ENCODE results near the gene MYRF. TPM values are rescaled to one million over a fixed set of nuclear protein-coding genes. Genes with fewer than 3 reads are reported as not detected.

MYRF gene
- total RNA-seq, 1 experiment from 2014 or later = 5.1 TPM

- Histone ChIP-seq H3K4me3 (ENCODE audit: low read length) (no peak overlapping the region), H3K9ac (ENCODE audit: low read length) (no peak overlapping the region), H3K9me3 (ENCODE audit: low read length) (no peaks in the 10 kb centered on the region), H3K27me3 (ENCODE audit: low read length) (no peaks in the 10 kb centered on the region), H3K79me2 (ENCODE audit: low read length) (no peaks in the 10 kb centered on the region), H3K27ac (ENCODE audit: low read length) (no peak overlapping the region), H3K36me3 (ENCODE audit: low read depth, low read length) (no peaks in the 10 kb centered on the region), H3F3A (ENCODE audit: low read length, unreplicated experiment) (no peaks in the 10 kb centered on the region), H3K4me1 (ENCODE audit: insufficient read depth, low read length) (no peaks in the 10 kb centered on the region), H2AFZ (ENCODE audit: low read length) (no peak overlapping the region), H3K9me2 (replicated peaks; ENCODE audit: low read length) (no peaks in the 10 kb centered on the region), H4K20me1 (ENCODE audit: low read length) (no peaks in the 10 kb centered on the region), H3K4me2 (ENCODE audit: low read length) (no peak overlapping the region)
- ATAC-seq (no peak), DNase-seq (no peak)
- intact Hi-C loops (cut with micrococcal nuclease) = no loop called here
- TF ChIP-seq CTCF (conservative IDR thresholded peaks at IDR 0.05; ENCODE audit: low read depth, low read length) (no peak), EZH2 (IDR thresholded peaks at IDR 0.05; ENCODE audit: low read length, unreplicated experiment) (no peak), EZH2phosphoT487 (IDR thresholded peaks at IDR 0.05; ENCODE audit: borderline replicate concordance, low read length) (no peak)
- ChIA-PET POLR2A (ENCODE audit: unreplicated experiment) (no interaction called here), CTCF (no interaction called here)
- no TSS peak for BruUV-seq (replicated peaks)
Observed at GRCh38 chr11:61778920-61779650, 26.6 kb downstream of the MYRF start.

- H3K9me2 ChIP-seq (replicated peaks; ENCODE audit: low read length) = no peaks in the 10 kb centered on the region
- TF ChIP-seq EZH2 (IDR thresholded peaks at IDR 0.05; ENCODE audit: low read length, unreplicated experiment) = no peak
- no peak for TF ChIP-seq EZH2phosphoT487 (IDR thresholded peaks at IDR 0.05; ENCODE audit: borderline replicate concordance, low read length)
- POLR2A ChIA-PET (ENCODE audit: unreplicated experiment) = no interaction called here
- H3F3A ChIP-seq (ENCODE audit: low read length, unreplicated experiment) = no peaks in the 10 kb centered on the region
- H4K20me1 ChIP-seq (ENCODE audit: low read length) = no peaks in the 10 kb centered on the region
- DNase-seq (no peak), ATAC-seq (no peak)
- H3K4me2 ChIP-seq (ENCODE audit: low read length) = no peak overlapping the region
- peaks cover 2% of the 10 kb centered on the region; the same call in 1 of the 2 replicates for H3K36me3 ChIP-seq (ENCODE audit: low read depth, low read length)
- no peak overlapping the region for H2AFZ ChIP-seq (ENCODE audit: low read length)
- no peaks in the 10 kb centered on the region for H3K9me3 ChIP-seq (ENCODE audit: low read length)
- CTCF ChIA-PET = no interaction called here
- BruUV-seq (replicated peaks) = no TSS peak
- no peaks in the 10 kb centered on the region for H3K79me2 ChIP-seq (ENCODE audit: low read length)
- H3K9ac ChIP-seq (ENCODE audit: low read length) = no peak overlapping the region
- no peak overlapping the region for H3K27ac ChIP-seq (ENCODE audit: low read length)
- no peaks in the 10 kb centered on the region for H3K4me1 ChIP-seq (ENCODE audit: insufficient read depth, low read length)
- H3K4me3 ChIP-seq (ENCODE audit: low read length) = no peak overlapping the region
- intact Hi-C loops (cut with micrococcal nuclease) = no loop called here
- H3K27me3 ChIP-seq (ENCODE audit: low read length) = no peaks in the 10 kb centered on the region
Observed at GRCh38 chr11:61779666-61780525, 27.5 kb downstream of the MYRF start.

GRCh38 chr11:61780581-61781162 lies 28.2 kb downstream of the MYRF start:
- no peaks in the 10 kb centered on the region for H3K9me2 ChIP-seq (replicated peaks; ENCODE audit: low read length)
- DNase-seq = no peak
- ChIA-PET POLR2A (ENCODE audit: unreplicated experiment) (no interaction called here), CTCF (no interaction called here)
- H3K4me2 ChIP-seq (ENCODE audit: low read length) = no peak overlapping the region
- peaks cover 4% of the 10 kb centered on the region; the same call in 1 of the 2 replicates for H3K36me3 ChIP-seq (ENCODE audit: low read depth, low read length)
- H3K79me2 ChIP-seq (ENCODE audit: low read length) = no peaks in the 10 kb centered on the region
- H3K9me3 ChIP-seq (ENCODE audit: low read length) = no peaks in the 10 kb centered on the region
- intact Hi-C loops (cut with micrococcal nuclease) = no loop called here
- H3K27me3 ChIP-seq (ENCODE audit: low read length) = no peaks in the 10 kb centered on the region
- H3K9ac ChIP-seq (ENCODE audit: low read length) = no peak overlapping the region
- TF ChIP-seq EZH2phosphoT487 (IDR thresholded peaks at IDR 0.05; ENCODE audit: borderline replicate concordance, low read length) = no peak
- no peak for TF ChIP-seq EZH2 (IDR thresholded peaks at IDR 0.05; ENCODE audit: low read length, unreplicated experiment)
- TF ChIP-seq CTCF (conservative IDR thresholded peaks at IDR 0.05; ENCODE audit: low read depth, low read length) = no peak
- no peaks in the 10 kb centered on the region for H4K20me1 ChIP-seq (ENCODE audit: low read length)
- no peaks in the 10 kb centered on the region for H3F3A ChIP-seq (ENCODE audit: low read length, unreplicated experiment)
- ATAC-seq = no peak
- no peak overlapping the region for H3K4me3 ChIP-seq (ENCODE audit: low read length)
- no peaks in the 10 kb centered on the region for H3K4me1 ChIP-seq (ENCODE audit: insufficient read depth, low read length)
- no peak overlapping the region for H3K27ac ChIP-seq (ENCODE audit: low read length)
- no TSS peak for BruUV-seq (replicated peaks)
- no peak overlapping the region for H2AFZ ChIP-seq (ENCODE audit: low read length)

Measured in PC-3 (cell line).